ENCODE data around the gene SEL1L3. TPM values are rescaled to one million over a fixed set of nuclear protein-coding genes. Genes with fewer than 3 reads are reported as not detected.

The SEL1L3 gene
- total and polyA plus RNA-seq, 2 donors (not counting 1 experiment from before 2014, with no cell fraction given): 13.2 to 56.3 TPM

DNA sequence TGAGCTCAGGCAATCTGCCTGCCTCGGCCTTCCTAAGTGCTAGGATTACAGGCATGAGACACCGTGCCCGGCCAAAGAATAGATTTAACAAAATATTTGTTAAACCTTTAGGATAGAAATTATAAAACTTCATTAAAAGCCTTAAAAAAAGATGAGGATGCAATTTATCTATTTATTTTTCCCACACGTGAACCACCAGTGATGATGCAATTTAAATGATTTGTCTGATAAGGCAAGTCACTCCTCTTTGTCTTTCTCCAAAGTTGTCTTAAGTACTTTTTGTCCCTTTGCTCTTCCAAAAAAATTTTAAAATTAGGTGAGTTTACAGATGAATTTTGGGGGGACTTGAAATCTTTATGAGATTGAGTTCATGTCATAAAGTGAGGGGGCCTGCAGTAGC lies 149.0 kb downstream of the SEL1L3 start:
- Histone ChIP-seq H3K79me2 (ENCODE audit: control insufficient read depth, insufficient read depth, low read length) (no peaks in the 10 kb centered on the region), H3K4me1 (ENCODE audit: control insufficient read depth, extremely low read depth, insufficient read depth, low read length) (no peaks in the 10 kb centered on the region), H3K27ac (ENCODE audit: insufficient read depth, low read length) (no peak overlapping the region), H4K20me1 (ENCODE audit: control insufficient read depth, extremely low read depth, insufficient read depth, low read length) (no peaks in the 10 kb centered on the region), H3K4me3 (replicated peaks in 1 of 4; ENCODE audit: control extremely low read depth in 1 of 4, insufficient read depth in 1 of 4, low read depth in 3 of 4, low read length in 4 of 4) (no peak overlapping the region), H2AFZ (ENCODE audit: low read length) (no peak overlapping the region), H3K27me3 (ENCODE audit: control insufficient read depth, insufficient read depth, low read length) (no peaks in the 10 kb centered on the region), H3K4me2 (ENCODE audit: extremely low read depth, insufficient read depth, low read length) (no peak overlapping the region), H3K36me3 (ENCODE audit: control insufficient read depth, insufficient read depth, low read length) (no peaks in the 10 kb centered on the region), H3K9ac (ENCODE audit: insufficient read depth, low read length) (no peak overlapping the region), H3K9me3 (ENCODE audit: control insufficient read depth, insufficient read depth, low read depth, low read length) (no peaks in the 10 kb centered on the region)
- no peak for DNase-seq (ENCODE audit: low read depth in 2 of 2)
- TF ChIP-seq, protein P1, sequence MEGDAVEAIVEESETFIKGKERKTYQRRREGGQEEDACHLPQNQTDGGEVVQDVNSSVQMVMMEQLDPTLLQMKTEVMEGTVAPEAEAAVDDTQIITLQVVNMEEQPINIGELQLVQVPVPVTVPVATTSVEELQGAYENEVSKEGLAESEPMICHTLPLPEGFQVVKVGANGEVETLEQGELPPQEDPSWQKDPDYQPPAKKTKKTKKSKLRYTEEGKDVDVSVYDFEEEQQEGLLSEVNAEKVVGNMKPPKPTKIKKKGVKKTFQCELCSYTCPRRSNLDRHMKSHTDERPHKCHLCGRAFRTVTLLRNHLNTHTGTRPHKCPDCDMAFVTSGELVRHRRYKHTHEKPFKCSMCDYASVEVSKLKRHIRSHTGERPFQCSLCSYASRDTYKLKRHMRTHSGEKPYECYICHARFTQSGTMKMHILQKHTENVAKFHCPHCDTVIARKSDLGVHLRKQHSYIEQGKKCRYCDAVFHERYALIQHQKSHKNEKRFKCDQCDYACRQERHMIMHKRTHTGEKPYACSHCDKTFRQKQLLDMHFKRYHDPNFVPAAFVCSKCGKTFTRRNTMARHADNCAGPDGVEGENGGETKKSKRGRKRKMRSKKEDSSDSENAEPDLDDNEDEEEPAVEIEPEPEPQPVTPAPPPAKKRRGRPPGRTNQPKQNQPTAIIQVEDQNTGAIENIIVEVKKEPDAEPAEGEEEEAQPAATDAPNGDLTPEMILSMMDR (conservative IDR thresholded peaks at IDR 0.05 in 1 of 2, IDR thresholded peaks at IDR 0.05 in 1 of 2; ENCODE audit: low read depth in 1 of 2, low read length in 2 of 2): no peak

DNA sequence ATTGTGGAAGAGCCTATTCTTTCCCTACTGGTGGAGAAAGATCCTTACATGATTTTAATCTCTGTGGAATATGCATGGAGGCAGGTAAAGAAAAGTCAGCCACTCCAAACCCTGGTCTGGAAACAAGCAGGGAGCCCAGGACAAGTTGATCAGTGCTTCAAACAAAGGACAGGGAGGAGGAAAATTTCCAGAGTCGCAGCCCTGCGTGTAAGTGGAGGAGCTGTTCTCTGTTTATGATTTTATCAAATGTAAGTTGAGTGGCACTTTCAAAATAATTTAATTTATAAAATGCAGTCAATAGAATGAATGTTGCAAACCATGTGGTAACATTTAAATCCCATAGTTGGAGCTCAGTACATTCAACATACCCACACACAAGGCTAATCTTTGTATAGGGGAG lies 150.2 kb downstream of the SEL1L3 start:
- no peak for TF ChIP-seq EZH2 (IDR thresholded peaks at IDR 0.05; ENCODE audit: low read length, missing control alignments)
- TF ChIP-seq, protein P1 (conservative IDR thresholded peaks at IDR 0.05 in 1 of 2, IDR thresholded peaks at IDR 0.05 in 1 of 2; ENCODE audit: low read depth in 1 of 2, low read length in 2 of 2): no peak
- Histone ChIP-seq H2AFZ (ENCODE audit: low read length) (no peak overlapping the region), H3K79me2 (ENCODE audit: control insufficient read depth, insufficient read depth, low read length) (no peaks in the 10 kb centered on the region), H3K27me3 (ENCODE audit: control insufficient read depth, insufficient read depth, low read length) (no peaks in the 10 kb centered on the region), H4K20me1 (ENCODE audit: control insufficient read depth, extremely low read depth, insufficient read depth, low read length) (no peaks in the 10 kb centered on the region), H3K9me3 (ENCODE audit: control insufficient read depth, insufficient read depth, low read depth, low read length) (no peaks in the 10 kb centered on the region), H3K27ac (ENCODE audit: insufficient read depth, low read length) (no peak overlapping the region), H3K4me2 (ENCODE audit: extremely low read depth, insufficient read depth, low read length) (no peak overlapping the region), H3K36me3 (ENCODE audit: control insufficient read depth, insufficient read depth, low read length) (no peaks in the 10 kb centered on the region), H3K4me1 (ENCODE audit: control insufficient read depth, extremely low read depth, insufficient read depth, low read length) (no peaks in the 10 kb centered on the region), H3K9ac (ENCODE audit: insufficient read depth, low read length) (no peak overlapping the region), H3K4me3 (replicated peaks in 1 of 4; ENCODE audit: control extremely low read depth in 1 of 4, insufficient read depth in 1 of 4, low read depth in 3 of 4, low read length in 4 of 4) (no peak overlapping the region)
- no peak for DNase-seq (ENCODE audit: low read depth in 2 of 2)

DNA sequence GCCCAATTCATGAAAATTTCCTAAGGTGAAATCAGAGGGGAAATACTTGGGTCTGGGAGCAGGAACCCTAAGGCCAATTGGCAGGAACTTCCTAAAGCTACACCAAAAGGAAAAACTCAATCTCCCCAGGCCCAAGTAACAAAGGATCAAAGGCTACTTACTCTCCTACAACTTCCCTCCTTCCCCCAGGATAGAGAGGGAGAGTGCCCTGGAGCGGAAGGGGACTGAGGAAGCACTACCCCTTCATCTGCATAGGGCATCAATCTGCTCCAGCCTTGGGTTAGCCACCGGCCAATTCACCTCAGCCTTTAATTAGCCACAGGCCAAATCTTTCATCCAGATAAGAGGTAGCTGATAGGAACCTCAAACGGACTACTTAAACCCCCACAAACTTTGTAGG lies 152.2 kb downstream of the SEL1L3 start:
- H3K4me3 ChIP-seq (replicated peaks in 1 of 4; ENCODE audit: control extremely low read depth in 1 of 4, insufficient read depth in 1 of 4, low read depth in 3 of 4, low read length in 4 of 4): no peak overlapping the region
- no peak overlapping the region for H2AFZ ChIP-seq (ENCODE audit: low read length)
- H3K79me2 ChIP-seq (ENCODE audit: control insufficient read depth, insufficient read depth, low read length): no peaks in the 10 kb centered on the region
- H3K27ac ChIP-seq (ENCODE audit: insufficient read depth, low read length): no peak overlapping the region
- no peak for DNase-seq (ENCODE audit: low read depth in 2 of 2)
- H3K9me3 ChIP-seq (ENCODE audit: control insufficient read depth, insufficient read depth, low read depth, low read length): no peaks in the 10 kb centered on the region
- H3K27me3 ChIP-seq (ENCODE audit: control insufficient read depth, insufficient read depth, low read length): no peaks in the 10 kb centered on the region
- no peaks in the 10 kb centered on the region for H3K4me1 ChIP-seq (ENCODE audit: control insufficient read depth, extremely low read depth, insufficient read depth, low read length)
- no peaks in the 10 kb centered on the region for H3K36me3 ChIP-seq (ENCODE audit: control insufficient read depth, insufficient read depth, low read length)
- H3K9ac ChIP-seq (ENCODE audit: insufficient read depth, low read length): no peak overlapping the region
- no peak overlapping the region for H3K4me2 ChIP-seq (ENCODE audit: extremely low read depth, insufficient read depth, low read length)
- TF ChIP-seq EZH2 (IDR thresholded peaks at IDR 0.05; ENCODE audit: low read length, missing control alignments): no peak
- TF ChIP-seq, protein P1 (conservative IDR thresholded peaks at IDR 0.05 in 1 of 2, IDR thresholded peaks at IDR 0.05 in 1 of 2; ENCODE audit: low read depth in 1 of 2, low read length in 2 of 2): no peak
- no peaks in the 10 kb centered on the region for H4K20me1 ChIP-seq (ENCODE audit: control insufficient read depth, extremely low read depth, insufficient read depth, low read length)
